Smooth muscle cell (in vitro differentiated cells): ENCODE data around the gene CALCA. TPM values are rescaled to one million over a fixed set of nuclear protein-coding genes. Genes with fewer than 3 reads are reported as not detected.

Source experiments
- DNase-seq: peaks from one replicate; lab custom pipeline; 2025; ENCODE audit not compliant: unreplicated experiment; lab: John Stamatoyannopoulos, UW
- H2AFZ ChIP-seq: fragments of 200-600 bp; sonication (generic); 2 replicates; pipeline ENCODE4 v1.6.0; 2016; ENCODE audit warnings: antibody characterized with exemption, low read depth, mild to moderate bottlenecking
- H3F3A ChIP-seq: fragments of 200-600 bp; sonication (generic); 2 replicates; pipeline ENCODE4 v1.6.0; 2017; ENCODE audit warnings: antibody characterized with exemption, low read depth
- H3K27ac ChIP-seq: fragments of 200-600 bp; sonication (generic); 2 replicates; pipeline ENCODE4 v1.5.1; 2016; ENCODE audit warnings: low read depth, mild to moderate bottlenecking
- H3K27me3 ChIP-seq: fragments of 200-600 bp; sonication (generic); 2 replicates; pipeline ENCODE4 v1.6.1; 2016; ENCODE audit warnings: low read depth, mild to moderate bottlenecking
- H3K36me3 ChIP-seq: fragments of 200-600 bp; sonication (generic); 2 replicates; pipeline ENCODE4 v1.5.1; 2016; ENCODE audit warnings: low read depth
- H3K4me1 ChIP-seq: fragments of 200-600 bp; sonication (generic); 2 replicates; pipeline ENCODE4 v1.5.1; 2016; ENCODE audit warnings: low read depth
- H3K4me2 ChIP-seq: fragments of 200-600 bp; sonication (generic); 2 replicates; pipeline ENCODE4 v1.6.0; 2016; ENCODE audit warnings: mild to moderate bottlenecking
- H3K4me3 ChIP-seq: fragments of 200-600 bp; sonication (generic); 2 replicates; pipeline ENCODE4 v1.5.1; 2016; ENCODE audit warnings: mild to moderate bottlenecking
- H3K79me2 ChIP-seq: fragments of 200-600 bp; sonication (generic); 2 replicates; pipeline ENCODE4 v1.6.0; 2016; ENCODE audit warnings: low read depth, mild to moderate bottlenecking
- H3K9ac ChIP-seq: fragments of 200-600 bp; sonication (generic); 2 replicates; pipeline ENCODE4 v1.6.0; 2016; ENCODE audit warnings: low read depth
- H3K9me3 ChIP-seq: fragments of 200-600 bp; sonication (generic); replicated peaks from 2 replicates; pipeline ENCODE4 v1.5.1; 2016; ENCODE audit warnings: low read depth
- H4K20me1 ChIP-seq: fragments of 200-600 bp; sonication (generic); 2 replicates; pipeline ENCODE4 v1.6.0; 2016; ENCODE audit warnings: low read depth
- CTCF ChIP-seq: fragments of 200-600 bp; sonication (generic); IDR thresholded peaks from 2 replicates; pipeline ENCODE4 v1.5.1; 2017; ENCODE audit warnings: borderline replicate concordance, mild to moderate bottlenecking, antibody characterized with exemption; ENCODE audit not compliant: insufficient read depth, poor library complexity, severe bottlenecking
- WGBS: methylation state at CpG from one replicate; pipeline ENCODE4 v1.1.7; 2016; ENCODE audit warnings: low lambda C conversion rate; 5-methylcytosine and 5-hydroxymethylcytosine counted together
- polyA plus RNA-seq: library from polyadenylated mRNA; unstranded; fragments of >200 nt; fragmentation: Nextera tagmentation; extraction: Ambion mirVana; gene quantifications from 2 replicates; pipeline ENCODE4 v1.2.1, GENCODE V29; 2016
- total RNA-seq: library from RNA; depleted of rRNA; stranded (reverse); fragments of >200 nt; gene quantifications from 2 replicates; pipeline ENCODE4 v1.2.3, GENCODE V29; 2014

CALCA gene
- total and polyA plus RNA-seq, 2 experiments from 2014 or later = not detected

- Histone ChIP-seq H3K36me3 (no peaks in the 10 kb centered on the region), H3K4me2 (no peak overlapping the region), H3F3A (no peaks in the 10 kb centered on the region), H3K4me3 (no peak overlapping the region), H3K27me3 (peaks cover 58% of the 10 kb centered on the region), H4K20me1 (no peaks in the 10 kb centered on the region), H3K9me3 (no peaks in the 10 kb centered on the region), H2AFZ (no peak overlapping the region), H3K27ac (no peak overlapping the region), H3K4me1 (no peaks in the 10 kb centered on the region), H3K9ac (no peak overlapping the region), H3K79me2 (no peaks in the 10 kb centered on the region)
- no peak for TF ChIP-seq CTCF
- WGBS = 89% methylated on average over 5 of the region's 5 CpGs
- DNase-seq = no peak
Measured at GRCh38 chr11:14967581-14968243, 4.4 kb downstream of the CALCA start.

GRCh38 chr11:14956111-14956510 is 16.0 kb downstream of the CALCA start:
- H2AFZ ChIP-seq = no peak overlapping the region
- no peak overlapping the region for H3K4me2 ChIP-seq
- DNase-seq = no peak
- no peak overlapping the region for H3K4me3 ChIP-seq
- no peaks in the 10 kb centered on the region for H3F3A ChIP-seq
- no peak for TF ChIP-seq CTCF
- WGBS = 85% methylated on average over 2 of the region's 2 CpGs
- no peaks in the 10 kb centered on the region for H3K79me2 ChIP-seq
- H3K9ac ChIP-seq = no peak overlapping the region
- no peaks in the 10 kb centered on the region for H3K4me1 ChIP-seq
- no peak overlapping the region for H3K27ac ChIP-seq
- H3K27me3 ChIP-seq = peaks cover 7% of the 10 kb centered on the region
- H3K36me3 ChIP-seq = no peaks in the 10 kb centered on the region
- H3K9me3 ChIP-seq = no peaks in the 10 kb centered on the region
- H4K20me1 ChIP-seq = no peaks in the 10 kb centered on the region

GRCh38 chr11:14954581-14954980 is 17.6 kb downstream of the CALCA start:
- Histone ChIP-seq H3K4me2 (no peak overlapping the region), H3K4me3 (no peak overlapping the region), H3K27ac (no peak overlapping the region), H3F3A (no peaks in the 10 kb centered on the region), H3K9ac (no peak overlapping the region), H4K20me1 (no peaks in the 10 kb centered on the region), H3K4me1 (no peaks in the 10 kb centered on the region), H3K79me2 (no peaks in the 10 kb centered on the region), H3K36me3 (no peaks in the 10 kb centered on the region), H3K9me3 (no peaks in the 10 kb centered on the region), H2AFZ (no peak overlapping the region), H3K27me3 (peaks cover 7% of the 10 kb centered on the region)
- DNase-seq = no peak
- TF ChIP-seq CTCF = no peak

GRCh38 chr11:14953904-14954303 is 18.2 kb downstream of the CALCA start:
- Histone ChIP-seq H3F3A (no peaks in the 10 kb centered on the region), H3K36me3 (no peaks in the 10 kb centered on the region), H3K4me1 (no peaks in the 10 kb centered on the region), H3K27ac (no peak overlapping the region), H4K20me1 (no peaks in the 10 kb centered on the region), H3K79me2 (no peaks in the 10 kb centered on the region), H3K9ac (no peak overlapping the region), H3K9me3 (no peaks in the 10 kb centered on the region), H3K4me3 (no peak overlapping the region), H3K4me2 (no peak overlapping the region), H2AFZ (no peak overlapping the region), H3K27me3 (peaks cover 7% of the 10 kb centered on the region)
- no peak for DNase-seq
- TF ChIP-seq CTCF = no peak
